SH-SY5Y (cell line): ENCODE measurements around the gene CCDC196.

Experiments used
- GATA2 ChIP-seq: IDR thresholded peaks from 2 replicates; pipeline ENCODE4 v1.6.1; 2011; ENCODE audit warnings: mild to moderate bottlenecking, low read depth, low read length
- GATA3 ChIP-seq: IDR thresholded peaks from 2 replicates; pipeline ENCODE4 v1.6.1; 2011; ENCODE audit warnings: low read depth, mild to moderate bottlenecking, low read length, moderate library complexity

The CCDC196 gene

GRCh38 chr14:66508547-66508845, 22.3 kb downstream of the CCDC196 start:
- TF ChIP-seq GATA2, result no peak
- no peak for TF ChIP-seq GATA3

- TF ChIP-seq GATA2 (no peak), GATA3 (no peak)
Observed at GRCh38 chr14:66508846-66509621, 22.9 kb downstream of the CCDC196 start.

GRCh38 chr14:66509874-66510273, 23.7 kb downstream of the CCDC196 start:
- TF ChIP-seq GATA3, result no peak
- TF ChIP-seq GATA2, result no peak

GRCh38 chr14:66511849-66512248, 25.7 kb downstream of the CCDC196 start:
- TF ChIP-seq GATA3 (no peak), GATA2 (no peak)

DNA sequence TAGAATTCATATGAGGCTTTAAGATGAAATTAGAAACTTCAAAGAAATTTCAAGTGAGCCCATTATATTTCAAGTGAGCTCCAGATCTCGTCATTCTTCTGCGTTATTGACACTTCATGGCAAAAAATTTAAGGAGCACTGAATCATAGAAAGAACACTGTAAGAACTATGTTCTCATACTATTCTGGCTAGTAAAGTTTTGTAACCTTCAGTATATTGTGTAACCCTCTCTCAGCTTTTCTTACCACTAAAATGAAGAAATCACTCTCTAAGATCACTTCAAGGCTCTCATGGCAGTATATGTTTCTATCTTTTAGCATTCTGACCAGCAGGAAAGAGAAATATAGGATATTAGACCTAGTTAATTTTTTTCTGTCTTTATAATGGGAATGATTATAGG, 28.0 kb downstream of the CCDC196 start:
- TF ChIP-seq GATA3 (no peak), GATA2 (no peak)

DNA sequence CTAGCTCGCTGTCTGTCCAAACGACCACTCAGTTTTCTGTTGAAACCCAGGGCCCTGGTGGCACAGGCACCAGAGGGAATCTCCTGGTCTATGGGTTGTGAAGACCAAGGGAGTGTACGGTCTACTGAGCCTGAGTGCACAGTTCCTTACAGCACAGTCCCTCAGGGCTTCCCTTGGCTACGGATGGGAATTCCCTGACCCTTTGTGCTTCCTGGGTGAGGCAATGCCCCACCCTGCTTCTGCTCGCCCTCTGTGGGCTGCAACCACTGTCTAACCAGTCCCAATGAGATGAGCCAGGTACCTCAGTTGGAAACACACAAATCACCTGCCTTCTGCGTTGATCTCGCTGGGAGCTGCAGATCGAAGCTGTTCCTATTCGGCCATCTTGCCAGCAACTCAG, 44.4 kb downstream of the CCDC196 start:
- no peak for TF ChIP-seq GATA3
- TF ChIP-seq GATA2, result no peak

- TF ChIP-seq GATA3, result no peak
- TF ChIP-seq GATA2, result no peak
Observed at GRCh38 chr14:66539034-66539433, 52.9 kb downstream of the CCDC196 start.

DNA sequence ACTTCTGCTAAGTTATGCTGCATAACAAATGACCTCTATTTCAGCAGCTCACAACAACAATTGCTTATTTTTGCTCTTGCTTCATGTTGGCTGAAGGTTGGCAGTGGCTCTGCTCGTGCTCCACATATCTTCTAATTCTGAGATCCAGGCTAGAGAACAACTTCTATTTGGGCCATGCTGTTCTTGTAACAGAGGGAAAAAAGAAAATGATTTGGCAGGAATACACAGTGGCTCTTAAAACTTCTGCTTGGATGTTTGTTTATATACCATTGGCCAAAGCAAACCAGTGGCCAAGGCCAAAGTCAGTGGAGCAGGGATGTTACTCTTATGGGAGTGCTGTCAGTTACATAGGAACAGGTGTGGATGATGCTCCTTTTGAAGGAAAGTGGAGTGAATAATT, 53.9 kb downstream of the CCDC196 start:
- TF ChIP-seq GATA3 (no peak), GATA2 (no peak)

DNA sequence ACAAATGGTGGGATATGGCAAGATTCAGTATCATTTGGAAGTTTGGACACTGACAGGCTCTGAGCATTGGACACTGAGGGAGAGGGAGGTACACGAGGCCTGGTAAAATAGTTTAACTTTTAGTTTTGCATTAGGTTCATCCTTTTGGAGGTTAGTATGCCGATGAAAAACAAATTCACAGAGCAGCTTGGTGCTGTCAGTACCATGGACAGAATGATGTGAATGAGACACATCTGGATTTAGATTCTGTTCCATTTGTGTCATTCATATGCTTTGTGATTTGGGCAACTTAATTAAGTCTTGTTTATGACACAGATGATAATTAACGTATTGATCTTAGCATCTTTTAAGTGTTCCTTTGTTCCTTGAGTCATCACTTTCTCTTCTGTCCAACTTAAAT, 55.5 kb downstream of the CCDC196 start:
- TF ChIP-seq GATA2 (no peak), GATA3 (no peak)

DNA sequence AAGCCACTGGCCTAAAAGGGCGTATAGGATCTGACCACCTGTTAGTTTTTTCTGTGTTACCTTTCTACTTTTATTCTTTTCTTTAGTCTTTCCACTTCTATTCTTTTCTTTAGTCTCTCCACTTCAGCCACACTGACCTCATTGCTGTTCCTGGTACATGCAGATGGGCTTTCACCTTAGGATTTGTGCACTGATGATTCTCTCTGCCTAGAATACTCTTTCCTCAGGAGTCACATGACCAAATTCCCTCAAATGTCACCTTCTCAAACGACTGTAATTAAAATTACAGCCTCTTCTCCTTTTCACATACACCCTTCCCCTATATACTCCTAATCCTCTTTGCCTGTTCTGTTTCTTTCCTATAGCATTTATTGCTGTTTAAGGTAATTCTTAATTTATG, 57.8 kb downstream of the CCDC196 start:
- TF ChIP-seq GATA2, result no peak
- TF ChIP-seq GATA3, result no peak
